Neural cell (in vitro differentiated cells): ENCODE data around the gene KREMEN1. TPM values are rescaled to one million over a fixed set of nuclear protein-coding genes. Genes with fewer than 3 reads are reported as not detected.

Experiments used
- H2AFZ ChIP-seq: fragments of 200-600, 300-800 bp; sonication (generic), shearing (Covaris generic); 2 replicates; pipeline ENCODE4 v1.6.0; 2014; ENCODE audit warnings: low read depth, mild to moderate bottlenecking, antibody characterized with exemption, low read length, moderate library complexity
- H3F3A ChIP-seq: fragments of 200-600 bp; shearing (Covaris generic); 2 replicates; pipeline ENCODE4 v1.6.1; 2016; ENCODE audit warnings: mild to moderate bottlenecking, moderate library complexity, mixed read lengths, antibody characterized with exemption, low read length; ENCODE audit not compliant: insufficient read depth, poor library complexity, severe bottlenecking
- H3K27ac ChIP-seq: fragments of 200-600, 300-800 bp; sonication (generic), shearing (Covaris generic); 2 replicates; pipeline ENCODE4 v1.5.1; 2014; ENCODE audit warnings: mild to moderate bottlenecking, low read length, moderate library complexity
- H3K27me3 ChIP-seq: fragments of 300-800, 200-600 bp; sonication (generic), shearing (Covaris generic); 2 replicates; pipeline ENCODE4 v1.6.0; 2014; ENCODE audit warnings: mild to moderate bottlenecking, low read depth, low read length, moderate library complexity; ENCODE audit not compliant: insufficient read depth
- H3K36me3 ChIP-seq: fragments of 300-800, 200-600 bp; sonication (generic), shearing (Covaris generic); 2 replicates; pipeline ENCODE4 v1.5.1; 2014; ENCODE audit warnings: mild to moderate bottlenecking, antibody characterized with exemption, low read length, moderate library complexity; ENCODE audit not compliant: insufficient read depth
- H3K4me2 ChIP-seq: fragments of 300-800, 200-600 bp; sonication (generic), shearing (Covaris generic); 2 replicates; pipeline ENCODE4 v1.6.0; 2014; ENCODE audit warnings: mild to moderate bottlenecking, low read length
- H3K4me3 ChIP-seq: fragments of 300-800, 200-600 bp; sonication (generic), shearing (Covaris generic); 2 replicates; pipeline ENCODE4 v1.5.1; 2014; ENCODE audit warnings: mild to moderate bottlenecking, low read length, moderate library complexity
- H3K79me2 ChIP-seq: fragments of 200-600 bp; shearing (Covaris generic); replicated peaks from 2 replicates; pipeline ENCODE4 v1.6.0; 2014; ENCODE audit warnings: mild to moderate bottlenecking, low read length, moderate library complexity; ENCODE audit not compliant: insufficient read depth
- H3K9ac ChIP-seq: fragments of 300-800, 200-600 bp; sonication (generic), shearing (Covaris generic); 2 replicates; pipeline ENCODE4 v1.6.1; 2016; ENCODE audit warnings: mild to moderate bottlenecking, low read length, mixed read lengths
- H3K9me2 ChIP-seq: fragments of 200-600 bp; shearing (Covaris generic); 2 replicates; pipeline ENCODE4 v1.6.1; 2016; ENCODE audit warnings: mild to moderate bottlenecking, low read length, mixed read lengths; ENCODE audit not compliant: insufficient read depth
- H3K9me3 ChIP-seq: fragments of 200-600, 300-800 bp; sonication (generic), shearing (Covaris generic); 2 replicates; pipeline ENCODE4 v1.6.1; 2016; ENCODE audit warnings: mild to moderate bottlenecking, mixed run types, low read length, moderate library complexity, mixed read lengths
- H4K20me1 ChIP-seq: fragments of 200-600 bp; shearing (Covaris generic); 2 replicates; pipeline ENCODE4 v1.6.1; 2016; ENCODE audit warnings: mild to moderate bottlenecking, mixed run types; ENCODE audit not compliant: insufficient read depth
- EP300 ChIP-seq: fragments of 450-650 bp; conservative IDR thresholded peaks from 2 replicates; pipeline ENCODE4 v1.6.1; 2014; ENCODE audit warnings: antibody characterized with exemption, mild to moderate bottlenecking, moderate library complexity; ENCODE audit not compliant: poor library complexity, severe bottlenecking
- EZH2 ChIP-seq: fragments of 200-600, 300-800 bp; shearing (Covaris generic), sonication (generic); IDR thresholded peaks from 2 replicates; pipeline ENCODE4 v1.6.1; 2014; ENCODE audit warnings: antibody characterized with exemption, low read length, borderline replicate concordance, mild to moderate bottlenecking; ENCODE audit not compliant: insufficient read depth, poor library complexity, severe bottlenecking
- MXI1 ChIP-seq: fragments of 450-650 bp; conservative IDR thresholded peaks from 2 replicates; pipeline ENCODE4 v1.6.1; 2014; ENCODE audit warnings: antibody characterized with exemption, mild to moderate bottlenecking; ENCODE audit not compliant: poor library complexity, severe bottlenecking
- POLR2AphosphoS5 ChIP-seq: IDR thresholded peaks from 2 replicates; pipeline ENCODE4 v1.6.1; 2012
- RAD21 ChIP-seq: fragments of 450-650 bp; conservative IDR thresholded peaks from 2 replicates; pipeline ENCODE4 v1.6.1; 2014; ENCODE audit warnings: antibody characterized with exemption, mild to moderate bottlenecking, moderate library complexity
- SMC3 ChIP-seq: fragments of 450-650 bp; conservative IDR thresholded peaks from 2 replicates; pipeline ENCODE4 v1.6.1; 2014; ENCODE audit warnings: antibody characterized with exemption, mild to moderate bottlenecking, moderate library complexity; ENCODE audit not compliant: poor library complexity
- TAF1 ChIP-seq: IDR thresholded peaks from 2 replicates; pipeline ENCODE4 v1.6.1; 2012; ENCODE audit warnings: low read depth
- polyA plus RNA-seq: library from polyadenylated mRNA; depleted of rRNA; stranded (reverse); fragments of >200 nt; gene quantifications from 2 replicates; pipeline ENCODE4 v1.2.3, GENCODE V29; 2014
- TF ChIP-seq, protein P1 (sequence below): IDR thresholded peaks from 2 replicates; pipeline ENCODE4 v1.6.1; 2012; ENCODE audit warnings: borderline replicate concordance
- TF ChIP-seq, protein P2 (sequence below): fragments of 450-650 bp; IDR thresholded peaks from 2 replicates; pipeline ENCODE4 v1.5.1; 2014; ENCODE audit warnings: antibody characterized with exemption, mild to moderate bottlenecking, moderate library complexity; ENCODE audit not compliant: poor library complexity, severe bottlenecking

KREMEN1 gene
- polyA plus RNA-seq, 1 donor from 2014 or later = 3.3 TPM

DNA sequence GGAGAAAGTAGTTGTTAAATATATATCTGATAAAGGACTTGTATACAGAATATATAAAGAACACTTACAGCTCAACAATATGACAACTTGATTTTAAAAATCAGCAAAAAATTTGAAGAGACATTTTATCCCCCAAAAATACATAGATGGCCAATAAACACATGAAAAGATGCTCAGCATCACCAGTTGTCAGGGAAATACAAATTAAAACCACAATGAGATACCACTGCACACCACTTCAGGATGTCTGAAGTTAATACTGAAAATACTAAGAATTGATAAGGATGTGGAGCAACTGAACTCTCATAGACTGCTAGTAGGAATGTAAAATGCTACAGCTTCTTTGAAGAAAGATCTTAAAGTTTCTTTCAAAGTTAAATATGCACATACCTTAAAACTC is 49.2 kb downstream of the KREMEN1 start:
- Histone ChIP-seq H3F3A (no peaks in the 10 kb centered on the region), H3K9me3 (no peaks in the 10 kb centered on the region), H4K20me1 (no peaks in the 10 kb centered on the region), H3K9ac (no peak overlapping the region), H3K9me2 (no peaks in the 10 kb centered on the region), H3K36me3 (no peaks in the 10 kb centered on the region), H3K27ac (no peak overlapping the region), H2AFZ (no peak overlapping the region), H3K27me3 (no peaks in the 10 kb centered on the region), H3K4me2 (no peak overlapping the region), H3K79me2 (no peaks in the 10 kb centered on the region), H3K4me3 (no peak overlapping the region)
- TF ChIP-seq EP300 = no peak

DNA sequence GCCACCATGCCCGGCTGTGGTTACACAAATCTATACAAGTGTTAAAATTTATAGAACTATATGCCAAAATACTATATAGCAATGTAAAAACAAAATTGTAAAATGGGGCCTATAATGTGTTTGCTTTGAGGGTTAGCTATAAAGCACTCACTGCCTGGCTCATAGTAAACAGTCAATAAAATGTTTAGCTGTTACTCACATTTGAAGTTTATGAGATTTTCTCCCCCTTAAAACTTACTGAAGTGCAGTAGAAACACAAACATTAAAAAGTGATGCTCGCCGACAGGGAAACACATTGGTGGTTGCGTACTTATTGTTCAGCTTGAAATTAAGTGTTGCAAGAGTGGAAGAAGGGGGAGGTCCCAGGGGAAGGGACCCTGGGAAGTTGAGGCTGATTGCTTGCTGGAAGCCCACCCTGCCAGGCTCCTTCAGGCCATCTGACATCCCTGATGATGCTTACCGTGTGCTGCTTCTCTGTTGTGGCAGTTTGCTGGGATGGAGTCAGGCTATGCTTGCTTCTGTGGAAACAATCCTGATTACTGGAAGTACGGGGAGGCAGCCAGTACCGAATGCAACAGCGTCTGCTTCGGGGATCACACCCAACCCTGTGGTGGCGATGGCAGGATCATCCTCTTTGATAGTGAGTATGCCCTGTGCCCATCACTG is 52.1 kb downstream of the KREMEN1 start:
- H3K36me3 ChIP-seq = no peaks in the 10 kb centered on the region
- H3K9me2 ChIP-seq = no peaks in the 10 kb centered on the region
- no peak overlapping the region for H2AFZ ChIP-seq
- no peak overlapping the region for H3K4me2 ChIP-seq
- no peaks in the 10 kb centered on the region for H4K20me1 ChIP-seq
- no peaks in the 10 kb centered on the region for H3K27me3 ChIP-seq
- H3F3A ChIP-seq = no peaks in the 10 kb centered on the region
- TF ChIP-seq SMC3 = no peak
- no peak for TF ChIP-seq TAF1
- TF ChIP-seq POLR2AphosphoS5 = no peak
- TF ChIP-seq EZH2 = no peak
- TF ChIP-seq MXI1 = no peak
- TF ChIP-seq, protein P1, sequence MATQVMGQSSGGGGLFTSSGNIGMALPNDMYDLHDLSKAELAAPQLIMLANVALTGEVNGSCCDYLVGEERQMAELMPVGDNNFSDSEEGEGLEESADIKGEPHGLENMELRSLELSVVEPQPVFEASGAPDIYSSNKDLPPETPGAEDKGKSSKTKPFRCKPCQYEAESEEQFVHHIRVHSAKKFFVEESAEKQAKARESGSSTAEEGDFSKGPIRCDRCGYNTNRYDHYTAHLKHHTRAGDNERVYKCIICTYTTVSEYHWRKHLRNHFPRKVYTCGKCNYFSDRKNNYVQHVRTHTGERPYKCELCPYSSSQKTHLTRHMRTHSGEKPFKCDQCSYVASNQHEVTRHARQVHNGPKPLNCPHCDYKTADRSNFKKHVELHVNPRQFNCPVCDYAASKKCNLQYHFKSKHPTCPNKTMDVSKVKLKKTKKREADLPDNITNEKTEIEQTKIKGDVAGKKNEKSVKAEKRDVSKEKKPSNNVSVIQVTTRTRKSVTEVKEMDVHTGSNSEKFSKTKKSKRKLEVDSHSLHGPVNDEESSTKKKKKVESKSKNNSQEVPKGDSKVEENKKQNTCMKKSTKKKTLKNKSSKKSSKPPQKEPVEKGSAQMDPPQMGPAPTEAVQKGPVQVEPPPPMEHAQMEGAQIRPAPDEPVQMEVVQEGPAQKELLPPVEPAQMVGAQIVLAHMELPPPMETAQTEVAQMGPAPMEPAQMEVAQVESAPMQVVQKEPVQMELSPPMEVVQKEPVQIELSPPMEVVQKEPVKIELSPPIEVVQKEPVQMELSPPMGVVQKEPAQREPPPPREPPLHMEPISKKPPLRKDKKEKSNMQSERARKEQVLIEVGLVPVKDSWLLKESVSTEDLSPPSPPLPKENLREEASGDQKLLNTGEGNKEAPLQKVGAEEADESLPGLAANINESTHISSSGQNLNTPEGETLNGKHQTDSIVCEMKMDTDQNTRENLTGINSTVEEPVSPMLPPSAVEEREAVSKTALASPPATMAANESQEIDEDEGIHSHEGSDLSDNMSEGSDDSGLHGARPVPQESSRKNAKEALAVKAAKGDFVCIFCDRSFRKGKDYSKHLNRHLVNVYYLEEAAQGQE = no peak
- TF ChIP-seq, protein P2, sequence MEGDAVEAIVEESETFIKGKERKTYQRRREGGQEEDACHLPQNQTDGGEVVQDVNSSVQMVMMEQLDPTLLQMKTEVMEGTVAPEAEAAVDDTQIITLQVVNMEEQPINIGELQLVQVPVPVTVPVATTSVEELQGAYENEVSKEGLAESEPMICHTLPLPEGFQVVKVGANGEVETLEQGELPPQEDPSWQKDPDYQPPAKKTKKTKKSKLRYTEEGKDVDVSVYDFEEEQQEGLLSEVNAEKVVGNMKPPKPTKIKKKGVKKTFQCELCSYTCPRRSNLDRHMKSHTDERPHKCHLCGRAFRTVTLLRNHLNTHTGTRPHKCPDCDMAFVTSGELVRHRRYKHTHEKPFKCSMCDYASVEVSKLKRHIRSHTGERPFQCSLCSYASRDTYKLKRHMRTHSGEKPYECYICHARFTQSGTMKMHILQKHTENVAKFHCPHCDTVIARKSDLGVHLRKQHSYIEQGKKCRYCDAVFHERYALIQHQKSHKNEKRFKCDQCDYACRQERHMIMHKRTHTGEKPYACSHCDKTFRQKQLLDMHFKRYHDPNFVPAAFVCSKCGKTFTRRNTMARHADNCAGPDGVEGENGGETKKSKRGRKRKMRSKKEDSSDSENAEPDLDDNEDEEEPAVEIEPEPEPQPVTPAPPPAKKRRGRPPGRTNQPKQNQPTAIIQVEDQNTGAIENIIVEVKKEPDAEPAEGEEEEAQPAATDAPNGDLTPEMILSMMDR = no peak
- no peak for TF ChIP-seq EP300
- no peak for TF ChIP-seq RAD21
- H3K27ac ChIP-seq = no peak overlapping the region
- no peak overlapping the region for H3K9ac ChIP-seq
- no peak overlapping the region for H3K4me3 ChIP-seq
- H3K9me3 ChIP-seq = no peaks in the 10 kb centered on the region
- no peaks in the 10 kb centered on the region for H3K79me2 ChIP-seq

DNA sequence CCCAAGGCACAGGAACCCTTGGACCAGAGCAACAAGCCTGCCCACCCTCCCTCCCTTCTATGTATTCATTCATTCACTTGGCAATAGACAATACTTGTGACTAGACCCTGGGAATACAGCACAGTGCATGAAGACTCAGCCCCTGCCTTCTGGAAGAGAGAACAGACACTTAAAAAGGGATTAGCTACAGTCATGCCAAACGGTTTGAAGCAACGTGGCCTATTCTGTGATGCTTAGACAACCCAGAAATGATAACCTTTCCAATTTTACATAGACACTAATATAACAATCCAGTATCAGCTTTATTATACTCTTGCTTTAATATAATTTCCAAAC is 52.6 kb downstream of the KREMEN1 start:
- no peak for TF ChIP-seq RAD21
- no peak for TF ChIP-seq SMC3
- TF ChIP-seq EP300 = no peak
- no peak for TF ChIP-seq POLR2AphosphoS5
- TF ChIP-seq EZH2 = no peak
- no peak for TF ChIP-seq TAF1
- TF ChIP-seq, protein P1 = no peak
- TF ChIP-seq, protein P2 = no peak

More for the DNA sequence above, 52.6 kb downstream of the KREMEN1 start:
- H3K27me3 ChIP-seq = no peaks in the 10 kb centered on the region
- no peaks in the 10 kb centered on the region for H3F3A ChIP-seq
- H4K20me1 ChIP-seq = no peaks in the 10 kb centered on the region
- no peaks in the 10 kb centered on the region for H3K9me2 ChIP-seq
- H3K9me3 ChIP-seq = no peaks in the 10 kb centered on the region
- H2AFZ ChIP-seq = no peak overlapping the region
- H3K27ac ChIP-seq = no peak overlapping the region
- no peak overlapping the region for H3K4me2 ChIP-seq
- H3K79me2 ChIP-seq = no peaks in the 10 kb centered on the region
- H3K4me3 ChIP-seq = no peak overlapping the region
- no peaks in the 10 kb centered on the region for H3K36me3 ChIP-seq
- H3K9ac ChIP-seq = no peak overlapping the region
